Mammary epithelial cell (primary cell): ENCODE data around the gene CD200R1.

Experiments used
- EZH2 ChIP-seq: IDR thresholded peaks from 2 replicates; pipeline ENCODE4 v1.6.1; 2012; ENCODE audit warnings: low read length, inconsistent platforms, borderline replicate concordance
- TF ChIP-seq, protein P1 (sequence below), 2 donors: IDR thresholded peaks in 1 of 2; conservative IDR thresholded peaks in 1 of 2; 2 replicates each; pipeline ENCODE4 v1.5.1; 2011 to 2012; ENCODE audit warnings: inconsistent platforms in 2 of 2, low read length in 2 of 2, mild to moderate bottlenecking in 2 of 2, control low read depth in 1 of 2, low read depth in 1 of 2; ENCODE audit not compliant: insufficient read depth in 1 of 2; ENCODE audit errors: extremely low read depth in 1 of 2

DNA sequence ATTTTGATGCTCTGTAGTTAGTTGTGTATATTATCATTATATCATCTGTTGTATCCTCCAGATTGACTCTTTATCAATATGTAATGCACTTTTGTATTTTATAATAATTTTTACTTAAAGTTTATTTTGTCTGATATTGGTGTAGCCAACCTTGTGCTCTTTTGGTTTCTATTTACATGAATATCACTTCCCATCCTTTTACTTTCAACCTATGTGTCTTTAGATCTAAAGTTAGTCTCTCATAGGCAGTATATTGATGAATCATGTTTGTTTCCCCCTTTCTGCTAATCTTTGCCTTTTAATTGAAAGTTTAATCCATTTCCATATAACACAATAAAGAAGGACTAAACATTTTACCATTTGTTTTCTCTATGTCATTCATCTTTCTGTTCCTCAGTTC, 100.2 kb downstream of the CD200R1 start:
- TF ChIP-seq EZH2, result no peak
- TF ChIP-seq, protein P1, sequence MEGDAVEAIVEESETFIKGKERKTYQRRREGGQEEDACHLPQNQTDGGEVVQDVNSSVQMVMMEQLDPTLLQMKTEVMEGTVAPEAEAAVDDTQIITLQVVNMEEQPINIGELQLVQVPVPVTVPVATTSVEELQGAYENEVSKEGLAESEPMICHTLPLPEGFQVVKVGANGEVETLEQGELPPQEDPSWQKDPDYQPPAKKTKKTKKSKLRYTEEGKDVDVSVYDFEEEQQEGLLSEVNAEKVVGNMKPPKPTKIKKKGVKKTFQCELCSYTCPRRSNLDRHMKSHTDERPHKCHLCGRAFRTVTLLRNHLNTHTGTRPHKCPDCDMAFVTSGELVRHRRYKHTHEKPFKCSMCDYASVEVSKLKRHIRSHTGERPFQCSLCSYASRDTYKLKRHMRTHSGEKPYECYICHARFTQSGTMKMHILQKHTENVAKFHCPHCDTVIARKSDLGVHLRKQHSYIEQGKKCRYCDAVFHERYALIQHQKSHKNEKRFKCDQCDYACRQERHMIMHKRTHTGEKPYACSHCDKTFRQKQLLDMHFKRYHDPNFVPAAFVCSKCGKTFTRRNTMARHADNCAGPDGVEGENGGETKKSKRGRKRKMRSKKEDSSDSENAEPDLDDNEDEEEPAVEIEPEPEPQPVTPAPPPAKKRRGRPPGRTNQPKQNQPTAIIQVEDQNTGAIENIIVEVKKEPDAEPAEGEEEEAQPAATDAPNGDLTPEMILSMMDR (conservative IDR thresholded peaks at IDR 0.05 in 1 of 2, IDR thresholded peaks at IDR 0.05 in 1 of 2; ENCODE audit: extremely low read depth in 1 of 2, insufficient read depth in 1 of 2, low read depth in 1 of 2, low read length in 2 of 2), result no peak
